Hematopoietic multipotent progenitor cell treated with erythropoietin and hydrocortisone succinate and interleukin-3 and kit ligand, for 17 days (in vitro differentiated cells): ENCODE measurements around the gene MFGE8.
"Not testable (repeated sequence)": the region's sequence is repeated elsewhere in the genome, so short reads cannot be mapped to it uniquely, and the experiment has no call there.

Experiments used
- DNase-seq: peaks from one replicate; pipeline ENCODE4 v3.0.0-alpha.2; 2015; ENCODE audit warnings: low spot score

The MFGE8 gene

DNA sequence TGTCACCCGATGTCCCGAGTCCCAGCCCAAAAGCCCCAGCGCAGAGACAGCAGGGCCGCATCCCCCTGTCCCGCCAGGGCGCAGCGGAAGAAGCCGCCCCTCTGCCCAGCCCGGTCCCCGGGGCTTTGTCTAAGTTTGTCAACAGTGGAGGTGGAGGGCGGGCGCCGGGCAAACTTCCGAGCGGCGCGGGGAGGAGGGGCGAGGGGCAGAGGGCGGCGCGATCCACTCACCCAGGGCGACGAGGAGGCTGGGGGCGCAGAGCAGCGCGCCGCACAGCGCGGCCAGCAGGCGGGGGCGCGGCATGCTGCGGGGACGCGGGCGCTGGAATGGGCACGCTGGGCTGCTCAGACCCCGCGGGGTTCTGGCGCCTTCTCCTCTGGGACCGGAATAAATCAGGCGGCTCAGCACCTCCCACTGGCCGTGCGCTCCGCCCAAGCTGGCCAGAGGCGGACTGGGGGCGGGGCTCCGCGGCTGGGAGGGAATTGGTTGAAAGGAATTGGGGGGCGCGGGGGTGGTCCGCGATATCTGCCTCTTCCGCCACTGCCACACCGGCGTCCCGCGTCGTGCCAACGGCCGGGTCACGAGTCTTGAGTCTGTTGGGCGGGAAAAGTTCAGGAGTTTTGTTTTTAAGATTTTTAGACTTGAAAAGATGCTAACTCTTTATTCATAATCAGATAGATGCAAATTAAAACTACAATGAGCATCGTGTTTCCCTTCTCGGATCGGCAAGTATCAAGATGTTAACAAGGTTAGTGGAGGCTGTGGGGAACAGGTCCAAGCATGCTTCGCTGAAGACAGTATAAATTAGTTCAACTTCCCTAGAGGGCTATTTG lies at the start of gene MFGE8:
Gene MFGE8, minus strand, starts transcription at position 363 of the 833 bp plus-strand sequence. Its CDS starts 60 bp downstream, at position 303.
- no peak for DNase-seq

DNA sequence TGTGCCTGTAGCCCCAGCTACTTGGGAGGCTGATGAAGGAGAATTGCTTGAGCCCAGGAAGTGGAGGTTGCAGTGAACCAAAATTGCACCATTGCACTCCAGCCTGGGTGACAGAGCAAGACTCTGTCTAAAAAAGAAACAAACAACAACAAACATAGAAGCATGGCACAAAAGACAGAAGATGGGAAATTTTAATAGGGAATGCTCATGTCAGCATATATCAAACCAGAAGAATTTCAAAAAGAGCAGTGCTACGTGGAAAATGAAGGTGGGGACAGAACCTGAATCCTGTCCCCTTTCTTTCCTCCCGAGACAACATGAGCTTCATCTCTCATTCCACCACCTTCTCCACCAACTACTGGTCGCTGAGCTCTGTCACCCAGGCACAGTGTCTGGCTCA lies 46.3 kb upstream of the MFGE8 start:
- DNase-seq: no peak

DNA sequence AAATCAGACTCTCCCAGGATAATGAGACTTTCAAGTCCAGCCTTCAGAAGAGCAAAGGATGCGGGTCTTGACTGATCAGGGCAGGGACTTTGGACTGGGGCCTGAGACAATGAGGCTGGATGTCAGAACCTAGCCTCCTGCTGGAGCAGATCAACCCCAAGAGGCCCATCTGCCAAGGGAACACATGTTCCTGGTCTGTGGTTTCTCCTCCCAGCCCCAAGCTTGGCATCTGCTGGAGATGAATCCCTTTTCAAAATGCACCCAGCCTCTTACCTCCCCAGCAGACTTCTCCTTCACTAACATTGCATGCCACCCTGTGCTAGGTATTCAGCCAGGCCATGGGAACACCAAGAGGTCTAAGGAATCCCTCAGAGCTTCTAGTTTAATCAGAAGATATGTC lies 43.7 kb upstream of the MFGE8 start:
- DNase-seq: no peak

DNA sequence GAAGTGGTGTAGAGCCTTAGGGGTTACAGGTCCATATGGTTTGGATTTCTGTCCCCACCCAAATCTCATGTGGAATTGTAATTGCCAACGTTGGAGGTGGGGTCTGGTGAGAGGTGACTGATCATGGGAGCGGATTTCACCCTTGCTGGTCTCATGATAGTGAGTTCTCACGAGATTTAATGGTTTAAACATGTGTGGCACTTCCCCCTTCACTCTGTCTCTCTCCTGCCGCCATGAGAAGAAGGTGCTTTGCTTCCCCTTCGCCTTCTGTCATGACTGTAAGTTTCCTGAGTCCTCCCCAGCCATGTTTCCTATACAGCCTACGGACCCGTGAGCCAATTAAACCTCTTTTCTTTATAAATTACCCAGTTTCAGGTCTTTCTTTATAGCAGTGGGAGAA lies 43.1 kb upstream of the MFGE8 start:
- DNase-seq: no peak

DNA sequence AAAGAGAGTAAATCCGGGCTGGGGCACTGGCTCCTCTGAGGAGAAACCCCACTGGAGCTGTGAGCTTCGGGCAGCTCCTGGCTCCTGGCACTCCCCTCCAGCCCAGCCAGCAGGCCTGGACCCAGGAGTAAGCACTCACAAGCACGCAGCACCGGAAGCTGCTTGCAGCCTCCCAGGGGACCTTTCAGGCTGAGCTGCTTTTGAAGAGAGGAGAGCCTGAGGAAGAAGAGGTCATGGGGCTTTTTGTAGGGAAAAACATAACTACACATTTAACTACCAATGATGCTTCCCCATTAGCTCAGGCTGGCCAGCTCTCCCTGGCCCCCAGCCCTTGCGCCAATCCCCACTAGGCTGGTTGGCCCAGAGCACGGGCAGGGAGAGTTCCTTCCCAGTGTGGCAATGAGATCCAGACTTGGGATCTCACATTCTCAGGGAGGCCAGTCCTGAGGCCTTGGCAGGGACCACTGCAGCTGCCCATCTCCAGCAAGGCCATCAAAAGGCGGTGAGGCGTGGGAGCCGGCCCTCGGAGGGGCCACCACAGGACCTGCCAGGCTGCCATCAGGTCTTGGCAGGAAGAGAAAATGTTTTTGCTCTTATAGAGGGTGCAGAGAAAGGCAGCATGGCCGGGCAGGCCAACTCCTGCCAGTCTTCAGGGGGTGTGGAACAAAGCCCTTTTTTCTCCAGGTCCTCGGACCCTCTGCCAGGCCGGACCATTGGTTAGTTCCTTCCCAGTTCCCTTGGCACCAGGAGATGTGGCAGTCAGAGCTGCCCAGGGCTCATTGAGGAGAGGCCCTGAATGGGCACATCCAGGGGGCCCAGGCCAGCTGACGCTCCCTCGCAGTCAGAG lies 41.5 kb upstream of the MFGE8 start:
- no peak for DNase-seq

DNA sequence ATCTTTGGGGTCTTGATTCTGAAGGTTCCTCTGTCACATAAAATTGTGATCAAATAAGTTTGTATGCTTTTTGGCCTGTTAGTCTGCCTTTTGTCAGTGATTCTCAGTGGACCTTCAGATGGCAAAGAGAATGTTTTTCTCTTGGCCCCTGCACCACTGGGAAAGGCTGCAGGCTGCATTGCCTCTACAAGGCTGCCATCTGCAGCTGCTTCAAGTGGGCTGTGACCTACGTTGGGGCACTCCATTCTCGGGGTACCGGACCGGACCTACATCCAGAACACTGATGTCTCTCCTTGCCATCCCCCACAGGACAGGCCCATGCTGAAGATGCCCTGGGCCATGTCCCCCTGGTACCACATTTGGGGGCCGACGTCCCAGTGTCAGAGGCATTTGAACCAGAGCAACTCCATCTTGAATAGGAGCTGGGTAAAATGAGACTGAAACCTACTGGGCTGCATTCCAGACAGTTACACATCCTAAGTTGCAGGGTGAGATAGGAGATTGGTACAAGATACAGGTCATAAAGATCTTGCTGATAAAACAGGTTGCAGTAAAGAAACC lies 37.5 kb upstream of the MFGE8 start:
- DNase-seq: no peak

DNA sequence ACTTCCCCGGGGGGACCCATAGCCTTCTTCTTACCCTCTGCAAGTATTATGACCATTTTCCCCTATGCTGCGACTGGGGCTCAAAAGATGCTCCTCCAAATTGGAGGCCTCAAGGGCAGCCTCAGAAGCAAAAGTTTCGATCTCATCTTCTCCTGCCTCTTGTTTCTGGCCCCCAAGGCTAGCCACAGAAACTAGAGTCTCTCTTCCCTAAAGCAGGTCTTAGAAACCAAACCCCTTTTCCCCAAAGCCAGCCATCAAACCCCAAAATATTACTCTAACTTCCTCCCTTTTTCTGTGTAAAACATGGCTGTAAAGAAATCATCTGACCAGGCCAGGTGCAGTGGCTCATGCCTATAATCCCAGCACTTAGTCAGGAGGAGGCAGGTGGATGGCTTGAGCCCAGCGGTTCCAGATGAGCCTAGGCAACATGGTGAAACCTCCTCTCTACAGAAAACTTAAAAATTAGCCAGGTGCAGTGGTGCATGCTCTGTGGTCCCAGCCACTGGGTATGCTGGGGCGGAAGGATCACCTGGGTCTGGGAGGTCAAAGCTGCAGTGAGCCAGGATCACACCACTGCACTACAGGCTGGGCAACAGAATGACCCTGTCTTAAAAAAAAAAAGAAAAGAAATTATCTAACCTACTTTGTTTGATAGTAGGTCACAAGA lies 36.7 kb upstream of the MFGE8 start:
- no peak for DNase-seq

DNA sequence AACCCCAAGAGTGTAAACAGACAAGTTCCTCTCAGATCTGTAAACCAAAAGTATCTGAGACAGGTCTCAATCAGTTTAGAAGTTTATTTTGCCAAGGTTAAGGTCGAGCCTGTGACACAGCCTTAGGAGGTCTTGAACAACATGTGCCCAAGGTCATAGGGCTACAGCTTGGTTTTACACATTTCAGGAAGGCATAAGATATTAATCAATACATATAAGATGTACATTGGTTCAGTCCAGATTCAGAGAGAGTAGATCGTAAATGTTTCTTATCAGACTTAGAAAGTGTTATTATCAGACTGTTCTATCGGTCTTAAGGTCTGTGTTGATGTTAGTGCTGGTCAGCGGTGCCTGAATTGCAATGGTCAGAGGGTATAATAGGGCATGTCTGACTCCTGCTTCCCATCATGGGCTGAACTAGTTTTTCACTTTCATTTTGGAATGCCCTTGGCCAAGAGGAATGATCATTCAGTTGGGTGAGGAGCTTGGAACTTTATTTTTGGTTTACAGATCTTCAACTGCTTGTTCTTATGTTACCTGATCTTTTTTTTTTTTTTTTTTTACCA lies 27.0 kb upstream of the MFGE8 start:
- DNase-seq: no peak

DNA sequence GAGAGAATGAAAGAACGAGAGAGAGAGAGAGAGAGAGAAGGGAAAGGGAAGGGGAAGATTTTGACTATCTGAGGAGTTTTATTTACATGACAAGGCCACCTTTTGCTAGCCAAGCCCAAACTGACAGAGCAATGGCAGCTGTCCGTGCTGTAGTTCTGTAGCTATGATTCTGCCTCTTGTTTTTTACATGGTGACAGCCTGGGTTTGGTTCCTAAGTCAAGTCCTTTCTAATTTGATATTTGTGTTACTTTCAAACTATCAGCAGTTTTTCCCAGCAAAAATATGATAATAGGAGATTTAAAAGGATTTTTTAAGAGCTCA lies 26.3 kb upstream of the MFGE8 start:
- no peak for DNase-seq

DNA sequence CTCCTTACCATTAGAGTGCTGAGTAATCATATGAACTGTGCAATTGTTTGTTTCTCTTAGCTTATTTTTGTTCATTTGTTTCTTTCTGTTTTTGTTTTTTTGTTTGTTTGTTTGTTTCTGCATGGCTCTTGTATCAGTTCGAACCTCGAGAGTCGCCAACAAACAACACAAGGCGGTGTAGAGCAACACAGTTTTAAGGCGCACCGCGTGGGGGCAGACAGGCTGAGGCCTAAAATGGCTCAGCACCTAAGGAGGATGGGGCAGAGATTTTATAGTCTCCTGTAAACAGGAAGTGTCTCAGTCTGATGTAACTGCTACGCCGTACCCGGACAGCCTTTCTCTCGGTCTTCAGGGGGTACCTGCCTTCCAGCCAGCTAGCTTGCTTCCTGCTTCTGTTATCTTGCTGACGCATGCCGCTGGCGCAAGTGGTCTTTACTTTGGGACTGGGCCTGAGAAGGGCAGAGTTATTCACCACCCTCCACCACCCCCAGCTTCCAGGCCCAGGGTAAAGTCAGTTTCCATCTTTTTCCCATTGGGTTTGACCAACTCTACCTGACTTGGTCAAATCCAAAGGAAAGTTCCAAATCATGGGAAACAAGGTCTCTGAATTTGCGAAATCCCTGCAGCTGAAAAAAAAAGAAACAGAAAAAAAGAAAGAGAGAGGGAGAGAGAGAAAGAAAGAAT lies 25.8 kb upstream of the MFGE8 start:
- no peak for DNase-seq

DNA sequence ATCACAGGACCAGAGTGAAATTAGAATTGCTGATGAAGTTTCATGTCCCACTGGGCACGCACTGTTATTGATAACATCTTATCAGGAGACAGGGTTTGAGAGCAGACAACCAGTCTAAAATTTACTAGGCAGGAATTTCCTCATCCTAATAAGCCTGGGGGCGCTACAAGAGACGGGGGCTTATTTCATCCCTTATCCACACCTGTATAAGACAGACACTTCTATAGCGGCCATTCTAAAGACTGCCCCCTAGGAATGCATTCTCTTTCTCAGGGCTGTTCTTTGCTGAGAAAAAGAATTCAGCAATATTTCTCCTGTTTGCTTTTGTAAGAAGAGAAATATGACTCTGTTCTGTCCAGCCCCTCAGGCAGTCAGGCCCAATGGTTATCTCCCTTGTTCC lies 21.3 kb upstream of the MFGE8 start:
- not testable (repeated sequence) for DNase-seq

GRCh38 chr15:88932875-88933330 lies 19.7 kb upstream of the MFGE8 start:
- DNase-seq: no peak

GRCh38 chr15:88932271-88932874 lies 19.2 kb upstream of the MFGE8 start:
- DNase-seq: no peak

DNA sequence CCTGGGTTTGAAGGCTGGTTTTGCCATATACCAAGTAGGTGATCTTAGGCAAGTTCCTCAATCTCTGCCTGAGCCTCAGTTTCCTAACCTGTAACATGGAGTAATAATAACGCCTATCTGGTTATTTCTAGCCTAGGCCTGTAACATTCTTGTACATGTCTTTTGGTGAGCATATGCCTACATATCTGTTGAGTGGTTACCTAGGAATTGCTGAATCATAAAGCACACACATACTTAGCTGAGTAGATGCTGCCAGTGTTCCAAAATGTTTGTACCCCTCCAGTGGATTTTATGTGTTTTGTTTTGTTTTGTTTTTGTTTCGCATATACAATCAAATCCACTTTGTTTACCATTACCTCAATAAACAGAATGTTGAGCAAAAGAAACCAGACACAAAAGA lies 17.4 kb upstream of the MFGE8 start:
- no peak for DNase-seq

- DNase-seq: not testable (repeated sequence)
These were observed 16.3 kb upstream of the MFGE8 start for GRCh38 chr15:88929358-88930098.

DNA sequence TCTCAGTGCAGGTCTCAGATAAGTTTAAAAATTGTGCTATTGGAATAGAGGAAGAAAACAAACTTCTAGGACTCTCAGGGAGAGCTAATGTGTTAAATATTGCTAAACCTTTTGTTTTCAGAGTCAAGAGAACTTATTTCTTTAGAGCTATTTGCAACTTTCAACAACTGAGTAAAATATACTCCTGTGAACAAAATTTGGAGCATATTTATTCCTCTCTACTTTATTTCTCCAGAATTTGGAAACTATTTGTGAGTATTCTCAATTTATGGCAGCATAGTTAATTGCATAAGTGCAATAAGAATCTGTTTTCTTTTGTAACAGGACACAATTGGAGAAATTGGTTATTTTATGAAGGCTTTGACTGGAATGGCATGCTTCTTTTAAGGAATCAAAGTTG lies 15.0 kb upstream of the MFGE8 start:
- not testable (repeated sequence) for DNase-seq

DNA sequence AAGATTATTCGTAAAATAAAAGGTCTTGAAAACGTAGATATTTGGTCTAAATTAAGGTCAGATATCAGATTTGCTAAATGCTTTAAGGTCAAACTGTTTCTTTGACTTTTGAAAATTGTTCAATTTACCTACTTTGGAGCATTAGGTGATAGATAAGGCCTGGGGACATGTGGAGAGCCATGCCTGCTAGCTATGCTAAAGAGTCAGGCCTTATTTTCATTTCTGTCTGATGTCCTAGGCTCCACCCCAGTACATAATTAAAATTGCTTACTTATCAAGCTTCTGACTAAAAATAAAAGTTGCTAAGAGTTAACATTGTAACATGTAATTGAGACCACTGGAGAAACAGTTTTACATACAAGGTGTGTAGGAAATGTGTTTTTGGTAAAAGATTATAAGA lies 12.5 kb upstream of the MFGE8 start:
- DNase-seq: not testable (repeated sequence)

DNA sequence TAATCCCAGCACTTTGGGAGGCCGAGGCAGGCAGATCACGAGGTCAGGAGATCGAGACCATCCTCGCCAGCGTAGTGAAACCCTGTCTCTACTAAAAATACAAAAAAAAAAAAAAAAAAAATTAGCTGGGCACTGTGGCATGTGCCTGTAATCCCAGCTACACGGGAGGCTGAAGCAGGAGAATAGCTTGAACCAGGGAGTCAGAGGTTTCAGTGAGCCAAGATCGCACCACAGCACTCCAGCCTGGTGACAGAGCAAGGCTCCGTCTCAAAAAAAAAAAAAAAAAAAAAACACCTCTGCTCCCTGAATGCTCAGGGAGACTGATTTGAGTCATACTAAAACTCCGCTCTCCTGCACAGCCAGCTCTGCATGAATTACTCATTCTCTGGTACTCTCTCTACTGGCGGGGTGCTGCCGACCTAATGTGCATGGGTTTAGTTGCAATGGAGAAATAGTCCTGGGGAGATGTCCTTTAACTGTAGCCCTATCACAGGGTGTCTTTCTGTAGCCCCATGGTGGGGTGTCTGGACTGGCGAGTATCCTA lies 7.8 kb upstream of the MFGE8 start:
- DNase-seq: not testable (repeated sequence)

- DNase-seq: no peak
These were observed 7.2 kb upstream of the MFGE8 start for GRCh38 chr15:88920186-88920891.
